Activated CD8-positive, alpha-beta memory T cell treated with anti-CD3 and anti-CD28 coated beads, Interleukin-2, amount 50 U/mL, for 1 hour (primary cell): Measurements from ENCODE around the gene SAC3D1.

Source experiments
- DNase-seq: peaks from one replicate; pipeline ENCODE4 v3.0.0-alpha.2; 2020; ENCODE audit errors: extremely low read depth

The SAC3D1 gene

DNA sequence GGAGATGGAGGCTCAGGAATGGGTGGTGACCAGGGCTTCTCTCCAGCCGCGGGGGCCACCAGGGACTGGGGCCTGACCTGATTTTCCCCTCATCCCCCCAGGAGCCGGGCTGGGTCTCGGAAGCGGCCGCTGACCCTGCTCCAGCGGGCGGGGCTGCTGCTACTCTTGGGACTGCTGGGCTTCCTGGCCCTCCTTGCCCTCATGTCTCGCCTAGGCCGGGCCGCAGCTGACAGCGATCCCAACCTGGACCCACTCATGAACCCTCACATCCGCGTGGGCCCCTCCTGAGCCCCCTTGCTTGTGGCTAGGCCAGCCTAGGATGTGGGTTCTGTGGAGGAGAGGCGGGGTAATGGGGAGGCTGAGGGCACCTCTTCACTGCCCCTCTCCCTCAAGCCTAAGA is 46.8 kb downstream of the SAC3D1 start:
- no peak for DNase-seq

DNA sequence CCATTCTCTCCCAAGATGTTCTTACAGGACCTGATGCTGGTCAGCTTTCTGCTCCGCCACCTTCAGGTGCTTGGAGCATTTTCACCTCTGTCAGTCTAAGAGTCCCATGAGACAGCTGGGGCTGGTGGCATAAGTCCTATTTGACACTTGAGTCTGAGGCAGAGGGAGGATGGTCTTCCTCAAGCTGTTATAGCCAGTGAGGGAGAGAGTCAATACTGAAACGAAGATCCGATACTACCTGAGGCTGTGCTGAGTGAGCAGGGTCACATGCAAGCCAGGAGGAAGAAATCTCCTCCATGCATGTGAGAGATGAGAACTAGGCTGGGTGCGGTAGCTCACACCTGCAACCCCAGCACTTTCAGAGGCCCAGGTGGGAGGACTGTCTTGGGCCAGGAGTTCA is 48.6 kb downstream of the SAC3D1 start:
- DNase-seq = no peak

DNA sequence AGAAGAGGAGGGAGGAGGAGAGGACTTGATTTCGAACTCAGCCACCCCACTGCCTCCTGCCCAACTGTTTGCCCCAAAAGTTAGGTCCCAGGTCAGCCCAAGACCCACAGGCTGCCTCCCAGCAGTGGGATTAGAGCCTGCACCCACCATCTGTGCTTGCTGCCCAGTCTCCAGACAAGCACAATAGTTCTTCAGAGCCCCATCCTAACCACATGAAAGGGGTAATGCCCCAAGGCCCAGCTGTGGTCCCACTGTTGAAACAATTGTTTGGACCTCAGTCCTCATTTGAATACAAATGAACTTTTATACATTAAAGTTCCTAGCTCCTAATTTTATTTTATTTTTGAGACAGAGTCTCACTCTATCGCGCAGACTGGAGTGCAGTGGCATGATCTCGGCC is 49.6 kb downstream of the SAC3D1 start:
- DNase-seq = no peak
